MCF 10A (cell line): ENCODE measurements around the gene SCRT2. TPM values are rescaled to one million over a fixed set of nuclear protein-coding genes. Genes with fewer than 3 reads are reported as not detected.

Experiments
- BruUV-seq: library from RNA; stranded (reverse); fragments of 400-500 nt; replicated peaks from 2 replicates; lab custom pipeline; 2021; lab: Mats Ljungman, UMichigan
- CTCF ChIA-PET: fragments of 300-600 bp; sonication (Branson Sonifier 250); formaldehyde crosslinking; extraction: SDS; loops from one replicate; lab custom pipeline; 2021; ENCODE audit warnings: antibody characterized with exemption, inconsistent platforms; lab: Yijun Ruan, JAX
- POLR2A ChIA-PET: fragments of 300-600, 350-650 bp; sonication (Branson Sonifier 250); formaldehyde crosslinking; extraction: SDS; loops from one replicate; lab custom pipeline; 2020; ENCODE audit warnings: antibody characterized with exemption, inconsistent platforms; lab: Yijun Ruan, JAX
- DNase-seq: peaks from one replicate; pipeline ENCODE4 v3.0.0-alpha.2; 2018; ENCODE audit not compliant: unreplicated experiment
- H3K27ac Mint-ChIP-seq: one replicate; pipeline ENCODE4 v1.8.0; 2022; ENCODE audit warnings: mild to moderate bottlenecking, low read depth, mixed read lengths; ENCODE audit not compliant: unreplicated experiment
- H3K27me3 Mint-ChIP-seq: one replicate; pipeline ENCODE4 v1.8.0; 2022; ENCODE audit warnings: mixed read lengths; ENCODE audit not compliant: insufficient read depth, unreplicated experiment
- H3K36me3 Mint-ChIP-seq: one replicate; pipeline ENCODE4 v1.8.0; 2022; ENCODE audit warnings: mild to moderate bottlenecking, moderate library complexity, mixed read lengths; ENCODE audit not compliant: insufficient read depth, unreplicated experiment
- H3K4me1 Mint-ChIP-seq: one replicate; pipeline ENCODE4 v1.8.0; 2022; ENCODE audit warnings: mixed read lengths; ENCODE audit not compliant: insufficient read depth, unreplicated experiment
- H3K4me3 Mint-ChIP-seq: one replicate; pipeline ENCODE4 v1.8.0; 2022; ENCODE audit warnings: mild to moderate bottlenecking, moderate library complexity, mixed read lengths; ENCODE audit not compliant: unreplicated experiment
- H3K9me3 Mint-ChIP-seq: one replicate; pipeline ENCODE4 v1.8.0; 2022; ENCODE audit warnings: mixed read lengths; ENCODE audit not compliant: unreplicated experiment
- intact Hi-C: fragments of 100-400 bp; cut with micrococcal nuclease; formaldehyde crosslinking; loops from 2 replicates; pipeline ENCODE4 v1.14.1; 2022
- total RNA-seq: library from RNA; stranded (reverse); gene quantifications from 2 replicates; pipeline ENCODE4 v1.2.3, GENCODE V29; 2022
- TF ChIP-seq, protein P1 (sequence below): fragments of 200-600 bp; IDR thresholded peaks from one replicate; pipeline ENCODE4 v1.8.0; 2022; ENCODE audit warnings: antibody characterized with exemption, mild to moderate bottlenecking; ENCODE audit not compliant: unreplicated experiment

The SCRT2 gene
- total RNA-seq, 1 experiment from 2014 or later, result not detected

DNA sequence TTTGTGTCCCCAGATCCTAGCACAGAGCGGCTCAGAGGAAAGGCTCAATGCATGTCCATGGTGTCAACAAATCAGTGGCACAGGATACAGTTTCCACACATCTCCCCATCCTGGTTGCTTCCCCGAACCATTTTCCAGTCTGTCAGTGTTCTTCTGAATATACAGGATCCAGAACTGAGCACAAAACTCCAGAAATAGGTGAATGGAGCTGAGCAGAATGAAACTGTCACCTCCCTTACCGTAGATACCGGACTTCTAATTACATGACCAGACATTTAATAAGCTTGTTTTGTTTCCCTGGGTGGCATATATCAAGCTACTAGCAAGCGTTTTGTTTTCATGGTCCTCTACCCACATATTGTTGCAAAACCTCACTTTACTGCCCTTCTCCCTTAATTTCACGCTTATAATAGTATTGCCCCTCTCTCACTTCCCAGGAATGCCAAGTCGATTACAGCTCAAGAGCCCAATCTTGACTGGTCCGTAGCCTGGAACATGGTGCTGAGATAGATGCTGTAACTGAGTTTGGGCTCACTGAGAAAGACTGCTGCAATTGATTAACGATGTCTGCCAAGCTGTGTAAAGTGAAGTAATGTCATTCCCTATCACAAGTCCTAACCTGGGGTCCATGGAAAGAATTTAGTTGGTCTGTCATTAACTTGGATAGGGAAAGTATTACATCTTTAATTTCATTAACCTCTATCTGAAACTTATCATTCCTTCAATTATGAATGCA lies 12.0 kb upstream of the SCRT2 start:
- H3K4me3 Mint-ChIP-seq, result no peak overlapping the region
- ChIA-PET POLR2A (interaction anchor here (0.9 kb wide), 1 partner anchor 26 kb away, joined by 3 read pairs; no protein-coding TSS in a partner anchor), CTCF (interaction anchor here (0.7 to 1.5 kb wide), 4 partner anchors 14 to 931 kb away, joined by 3 to 4 read pairs (median 3); no protein-coding TSS in a partner anchor)
- no peaks in the 10 kb centered on the region for H3K9me3 Mint-ChIP-seq
- H3K27me3 Mint-ChIP-seq, result peaks cover 70% of the 10 kb centered on the region
- no TSS peak for BruUV-seq
- no peak for DNase-seq
- intact Hi-C loops, result no loop called here
- no peak overlapping the region for H3K27ac Mint-ChIP-seq
- H3K4me1 Mint-ChIP-seq, result no peaks in the 10 kb centered on the region
- TF ChIP-seq, protein P1, sequence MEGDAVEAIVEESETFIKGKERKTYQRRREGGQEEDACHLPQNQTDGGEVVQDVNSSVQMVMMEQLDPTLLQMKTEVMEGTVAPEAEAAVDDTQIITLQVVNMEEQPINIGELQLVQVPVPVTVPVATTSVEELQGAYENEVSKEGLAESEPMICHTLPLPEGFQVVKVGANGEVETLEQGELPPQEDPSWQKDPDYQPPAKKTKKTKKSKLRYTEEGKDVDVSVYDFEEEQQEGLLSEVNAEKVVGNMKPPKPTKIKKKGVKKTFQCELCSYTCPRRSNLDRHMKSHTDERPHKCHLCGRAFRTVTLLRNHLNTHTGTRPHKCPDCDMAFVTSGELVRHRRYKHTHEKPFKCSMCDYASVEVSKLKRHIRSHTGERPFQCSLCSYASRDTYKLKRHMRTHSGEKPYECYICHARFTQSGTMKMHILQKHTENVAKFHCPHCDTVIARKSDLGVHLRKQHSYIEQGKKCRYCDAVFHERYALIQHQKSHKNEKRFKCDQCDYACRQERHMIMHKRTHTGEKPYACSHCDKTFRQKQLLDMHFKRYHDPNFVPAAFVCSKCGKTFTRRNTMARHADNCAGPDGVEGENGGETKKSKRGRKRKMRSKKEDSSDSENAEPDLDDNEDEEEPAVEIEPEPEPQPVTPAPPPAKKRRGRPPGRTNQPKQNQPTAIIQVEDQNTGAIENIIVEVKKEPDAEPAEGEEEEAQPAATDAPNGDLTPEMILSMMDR, result no peak
- H3K36me3 Mint-ChIP-seq, result no peaks in the 10 kb centered on the region

DNA sequence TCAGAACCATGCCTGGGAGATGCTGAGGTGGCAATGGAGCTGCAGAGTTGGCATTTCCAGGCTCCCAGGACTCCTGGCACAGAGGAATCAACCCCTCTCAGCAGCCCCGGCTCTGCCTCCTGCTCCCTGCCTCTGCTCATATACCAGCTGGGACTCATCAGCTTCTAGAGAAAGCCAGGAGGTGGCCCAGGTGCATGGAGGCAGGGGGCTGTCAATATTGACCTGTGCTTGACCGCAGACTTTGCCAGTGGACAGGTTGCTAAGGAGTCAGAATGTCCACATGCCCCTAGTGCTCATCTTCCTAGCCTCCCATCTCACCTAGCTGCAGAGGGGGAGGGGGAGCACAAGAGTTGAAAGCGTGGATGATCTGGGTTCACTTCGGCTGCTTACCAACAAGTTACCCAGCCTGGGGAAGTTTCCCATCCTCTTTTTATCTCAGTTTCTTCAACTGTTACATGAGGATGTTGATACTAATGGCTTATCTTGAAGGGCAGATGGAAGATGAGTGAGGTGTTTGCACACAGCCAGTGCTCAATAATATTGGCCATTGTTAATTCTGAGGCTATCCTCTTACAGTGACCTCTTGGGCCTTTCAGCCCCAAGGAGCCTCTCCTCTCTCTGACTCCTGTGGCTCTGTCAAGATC lies 9.2 kb upstream of the SCRT2 start:
- no peaks in the 10 kb centered on the region for H3K4me1 Mint-ChIP-seq
- no peak overlapping the region for H3K4me3 Mint-ChIP-seq
- no peak overlapping the region for H3K27ac Mint-ChIP-seq
- DNase-seq, result no peak
- peaks cover 70% of the 10 kb centered on the region for H3K27me3 Mint-ChIP-seq
- BruUV-seq, result no TSS peak
- no peaks in the 10 kb centered on the region for H3K9me3 Mint-ChIP-seq
- TF ChIP-seq, protein P1, result no peak
- CTCF ChIA-PET, result interaction anchor here (0.9 kb wide), 1 partner anchor 18 kb away, joined by 3 read pairs; no protein-coding TSS in a partner anchor
- H3K36me3 Mint-ChIP-seq, result no peaks in the 10 kb centered on the region
- POLR2A ChIA-PET, result no interaction called here
- intact Hi-C loops, result no loop called here

DNA sequence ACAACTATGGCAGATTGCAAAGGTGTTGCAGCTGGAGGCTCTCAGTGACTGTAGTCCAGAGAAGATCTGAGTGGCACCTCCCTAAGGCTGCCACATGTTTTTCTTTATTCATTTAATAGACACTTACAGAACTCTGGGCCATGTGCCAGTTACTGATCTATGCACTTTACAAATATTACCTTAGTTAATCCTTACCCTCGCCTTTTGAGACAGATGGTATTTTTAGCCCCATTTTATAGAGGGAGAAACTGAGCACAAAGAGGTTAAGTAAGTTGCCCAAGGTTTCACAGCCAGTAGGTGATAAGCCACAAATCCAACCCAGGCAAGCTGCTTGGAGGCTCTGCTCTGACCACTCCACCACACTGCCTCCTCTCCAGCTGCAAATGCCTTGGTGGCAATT lies 6.5 kb upstream of the SCRT2 start:
- Mint-ChIP-seq H3K27me3 (peaks cover 66% of the 10 kb centered on the region), H3K27ac (no peak overlapping the region), H3K9me3 (no peaks in the 10 kb centered on the region), H3K4me3 (no peak overlapping the region), H3K36me3 (no peaks in the 10 kb centered on the region), H3K4me1 (no peaks in the 10 kb centered on the region)
- ChIA-PET POLR2A (no interaction called here), CTCF (interaction anchor here (0.6 to 1.6 kb wide), 5 partner anchors 12 to 274 kb away, joined by 3 to 4 read pairs (median 4); no protein-coding TSS in a partner anchor)
- intact Hi-C loops, result no loop called here
- BruUV-seq, result no TSS peak
- no peak for DNase-seq
- TF ChIP-seq, protein P1, result no peak

DNA sequence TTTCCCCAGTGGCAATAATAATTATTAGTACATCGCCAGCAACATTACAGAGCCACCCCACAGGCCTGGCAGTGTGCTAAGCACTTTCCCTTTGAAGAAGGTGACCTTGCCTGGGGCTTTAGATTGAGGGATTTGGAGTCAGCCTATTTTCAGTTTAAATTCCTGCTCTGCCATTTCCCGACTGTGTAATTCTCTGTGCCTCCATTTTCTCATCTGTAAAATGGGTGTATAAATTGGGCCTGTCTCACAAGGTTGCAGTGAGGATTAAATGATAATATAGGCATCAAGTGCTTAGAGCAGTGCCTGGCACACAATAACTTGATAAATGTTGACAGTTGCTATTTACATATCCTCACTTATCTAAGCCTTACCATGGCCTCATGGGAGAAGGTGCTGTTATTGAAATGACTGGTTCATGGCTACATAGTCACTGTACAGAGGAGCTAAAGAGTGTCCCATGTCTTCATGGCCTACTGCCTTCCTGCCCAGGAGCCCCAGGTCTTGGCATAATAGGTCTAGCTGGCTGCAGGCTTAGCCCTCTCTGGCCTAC lies 5.1 kb upstream of the SCRT2 start:
- Mint-ChIP-seq H3K36me3 (no peaks in the 10 kb centered on the region), H3K4me3 (no peak overlapping the region), H3K9me3 (no peaks in the 10 kb centered on the region), H3K27me3 (peaks cover 64% of the 10 kb centered on the region), H3K4me1 (no peaks in the 10 kb centered on the region), H3K27ac (no peak overlapping the region)
- ChIA-PET CTCF (interaction anchor here (0.7 to 1.1 kb wide), 3 partner anchors 14 to 275 kb away, joined by 3 to 5 read pairs (median 3); no protein-coding TSS in a partner anchor), POLR2A (no interaction called here)
- no peak for DNase-seq
- BruUV-seq, result no TSS peak
- intact Hi-C loops, result no loop called here
- TF ChIP-seq, protein P1, result no peak
